GM23338 (cell line): ENCODE results near the gene HMG20B. TPM values are rescaled to one million over a fixed set of nuclear protein-coding genes. Genes with fewer than 3 reads are reported as not detected.
A peak's percentile ranks its signal among the peaks of the same experiment; 100 is the strongest.

ENCODE experiments used
- ATAC-seq: fragments of 200-7000 bp; cut with Tn5 transposase; 3 replicates; pipeline ENCODE4 v1.9.1; 2020
- DNase-seq: peaks from one replicate; pipeline ENCODE4 v3.0.0-alpha.2; 2015; ENCODE audit warnings: low spot score
- H2AFZ ChIP-seq: fragments of 200-600 bp; sonication (generic); 2 replicates; pipeline ENCODE4 v1.8.0; 2016; ENCODE audit warnings: antibody characterized with exemption, mild to moderate bottlenecking, moderate library complexity
- H3F3A ChIP-seq: fragments of 200-600 bp; sonication (generic); replicated peaks from 2 replicates; pipeline ENCODE4 v1.8.0; 2017; ENCODE audit warnings: antibody characterized with exemption, mixed run types, low read depth
- H3K27ac ChIP-seq: fragments of 200-600 bp; sonication (generic); 2 replicates; pipeline ENCODE4 v1.6.1; 2016; ENCODE audit warnings: low read depth
- H3K27me3 ChIP-seq: fragments of 200-600 bp; sonication (generic); 2 replicates; pipeline ENCODE4 v1.8.0; 2016; ENCODE audit warnings: mild to moderate bottlenecking, mixed run types, moderate library complexity; ENCODE audit not compliant: insufficient read depth
- H3K36me3 ChIP-seq: fragments of 200-600 bp; sonication (generic); 2 replicates; pipeline ENCODE4 v1.8.0; 2016; ENCODE audit warnings: mild to moderate bottlenecking; ENCODE audit not compliant: insufficient read depth
- H3K4me1 ChIP-seq: fragments of 200-600 bp; sonication (generic); 2 replicates; pipeline ENCODE4 v1.8.0; 2016; ENCODE audit warnings: mild to moderate bottlenecking, moderate library complexity; ENCODE audit not compliant: insufficient read depth
- H3K4me2 ChIP-seq: fragments of 200-600 bp; sonication (generic); 2 replicates; pipeline ENCODE4 v1.7.1; 2017; ENCODE audit warnings: mixed run types
- H3K4me3 ChIP-seq: fragments of 200-600 bp; sonication (generic); 2 replicates; pipeline ENCODE4 v1.6.1; 2016; ENCODE audit warnings: mixed run types
- H3K79me2 ChIP-seq: fragments of 200-600 bp; sonication (generic); replicated peaks from 2 replicates; pipeline ENCODE4 v1.8.0; 2017; ENCODE audit warnings: mild to moderate bottlenecking; ENCODE audit not compliant: insufficient read depth
- H3K9me2 ChIP-seq: fragments of 200-600 bp; sonication (generic); 2 replicates; pipeline ENCODE4 v1.8.0; 2017; ENCODE audit not compliant: insufficient read depth
- H4K20me1 ChIP-seq: fragments of 200-600 bp; sonication (generic); replicated peaks from 2 replicates; pipeline ENCODE4 v1.8.0; 2017; ENCODE audit warnings: mild to moderate bottlenecking; ENCODE audit not compliant: insufficient read depth
- H3K27ac Mint-ChIP-seq: 2 replicates; pipeline ENCODE4 v1.8.0; 2020; ENCODE audit warnings: inconsistent platforms, mild to moderate bottlenecking, moderate library complexity, mixed read lengths
- H3K27me3 Mint-ChIP-seq: 3 replicates; pipeline ENCODE4 v1.8.0; 2022; ENCODE audit warnings: low read depth, mild to moderate bottlenecking, moderate library complexity, mixed read lengths, inconsistent platforms; ENCODE audit not compliant: insufficient read depth, poor library complexity
- H3K36me3 Mint-ChIP-seq: 3 replicates; pipeline ENCODE4 v1.8.0; 2021; ENCODE audit warnings: low read depth, mild to moderate bottlenecking, inconsistent platforms, moderate library complexity, mixed read lengths
- H3K4me1 Mint-ChIP-seq: 3 replicates; pipeline ENCODE4 v1.8.0; 2020; ENCODE audit warnings: mild to moderate bottlenecking, inconsistent platforms, mixed read lengths
- H3K4me3 Mint-ChIP-seq: 3 replicates; pipeline ENCODE4 v1.8.0; 2021; ENCODE audit warnings: moderate library complexity, mild to moderate bottlenecking, inconsistent platforms, mixed read lengths
- H3K9me3 Mint-ChIP-seq: 3 replicates; pipeline ENCODE4 v1.8.0; 2020; ENCODE audit warnings: moderate library complexity, mild to moderate bottlenecking, inconsistent platforms, mixed read lengths
- CREB1 ChIP-seq: fragments of 250-450 bp; sonication (Bioruptor Pico); IDR thresholded peaks from 2 replicates; pipeline ENCODE4 v1.5.0; 2020; ENCODE audit warnings: low read depth, mild to moderate bottlenecking, moderate library complexity
- CTCF ChIP-seq, 2 experiments: fragments of 200-600 bp in 1 of 2; sonication (generic) in 1 of 2; conservative IDR thresholded peaks; 2 replicates each; pipeline versions ENCODE4 v1.5.1 to v1.6.1; 2016 to 2017; ENCODE audit warnings: antibody characterized with exemption in 2 of 2, low read depth in 2 of 2, mild to moderate bottlenecking in 2 of 2, moderate library complexity in 1 of 2
- ETS1 ChIP-seq: IDR thresholded peaks from 2 replicates; pipeline ENCODE4 v1.6.1; 2016; ENCODE audit warnings: antibody characterized with exemption
- EZH2 ChIP-seq: fragments of 200-600 bp; sonication (generic); IDR thresholded peaks from one replicate; pipeline ENCODE4 v1.8.0; 2017; ENCODE audit warnings: antibody characterized with exemption, mild to moderate bottlenecking, low read depth; ENCODE audit not compliant: unreplicated experiment
- EZH2phosphoT487 ChIP-seq: fragments of 200-600 bp; sonication (generic); IDR thresholded peaks from one replicate; pipeline ENCODE4 v1.8.1; 2018; ENCODE audit warnings: antibody characterized with exemption; ENCODE audit not compliant: unreplicated experiment
- JUNB ChIP-seq: IDR thresholded peaks from one replicate; pipeline ENCODE4 v1.6.1; 2016; ENCODE audit warnings: antibody characterized with exemption; ENCODE audit not compliant: unreplicated experiment
- NANOG ChIP-seq: IDR thresholded peaks from 2 replicates; pipeline ENCODE4 v1.6.1; 2016; ENCODE audit warnings: antibody characterized with exemption, borderline replicate concordance
- POLR2AphosphoS5 ChIP-seq: IDR thresholded peaks from 2 replicates; pipeline ENCODE4 v1.6.1; 2016; ENCODE audit warnings: antibody characterized with exemption, low read depth
- REST ChIP-seq: IDR thresholded peaks from one replicate; pipeline ENCODE4 v1.6.1; 2018; ENCODE audit warnings: antibody characterized with exemption; ENCODE audit not compliant: unreplicated experiment
- STAT1 ChIP-seq: IDR thresholded peaks from one replicate; pipeline ENCODE4 v1.6.1; 2016; ENCODE audit warnings: antibody characterized with exemption; ENCODE audit not compliant: unreplicated experiment
- ZNF114 ChIP-seq: fragments of 250-450 bp; sonication (Bioruptor Pico); IDR thresholded peaks from 2 replicates; pipeline ENCODE4 v1.5.0; 2020; ENCODE audit warnings: mild to moderate bottlenecking, moderate library complexity
- ZNF331 ChIP-seq: fragments of 250-450 bp; sonication (Bioruptor Pico); IDR thresholded peaks from 2 replicates; pipeline ENCODE4 v1.5.0; 2020; ENCODE audit warnings: low read depth, mild to moderate bottlenecking, moderate library complexity
- ZNF462 ChIP-seq: fragments of 250-450 bp; sonication (Bioruptor Pico); IDR thresholded peaks from 2 replicates; pipeline ENCODE4 v1.5.0; 2020; ENCODE audit warnings: mild to moderate bottlenecking, moderate library complexity
- polyA plus RNA-seq: library from polyadenylated mRNA; unstranded; fragments of >200 nt; fragmentation: Nextera tagmentation; extraction: Ambion mirVana; gene quantifications from 2 replicates; pipeline ENCODE4 v1.2.1, GENCODE V29; 2016
- total RNA-seq: library from RNA; depleted of rRNA; stranded (reverse); fragments of >200 nt; shearing (Covaris generic); gene quantifications from 2 replicates; pipeline ENCODE4 v1.2.3, GENCODE V29; 2014

Gene HMG20B
- total and polyA plus RNA-seq, 2 experiments from 2014 or later, result 74.1 to 130 TPM

- TF ChIP-seq STAT1 (no peak), JUNB (no peak), ZNF331 (CRISPR knock-in tag) (no peak), REST (no peak), ZNF462 (CRISPR knock-in tag) (no peak), POLR2AphosphoS5 (no peak), NANOG (no peak), EZH2phosphoT487 (no peak), CTCF (conservative IDR thresholded peaks at IDR 0.05; ENCODE audit: low read depth in 2 of 2) (no peak), EZH2 (no peak), ZNF114 (no peak), ETS1 (no peak), CREB1 (CRISPR knock-in tag) (no peak)
- Mint-ChIP-seq H3K9me3 (no peaks in the 10 kb centered on the region), H3K27ac (no peak overlapping the region), H3K36me3 (peaks cover 13% of the 10 kb centered on the region), H3K4me1 (peaks cover 11% of the 10 kb centered on the region), H3K4me3 (peak overlapping the region; percentile 69; the same call in 2 of the 3 replicates), H3K27me3 (peaks cover 4% of the 10 kb centered on the region)
- Histone ChIP-seq H3K4me2 (peak overlapping the region; percentile 95; the same call in 1 of the 2 replicates), H3K4me1 (peaks cover 10% of the 10 kb centered on the region), H3K27ac (no peak overlapping the region), H3K9me2 (no peaks in the 10 kb centered on the region), H4K20me1 (no peaks in the 10 kb centered on the region), H3K4me3 (peak overlapping the region; percentile 64; the same call in 1 of the 2 replicates), H3F3A (peaks cover 4% of the 10 kb centered on the region; the same call in 1 of the 2 replicates), H3K27me3 (peaks cover 11% of the 10 kb centered on the region), H3K79me2 (no peaks in the 10 kb centered on the region), H3K36me3 (no peaks in the 10 kb centered on the region), H2AFZ (no peak overlapping the region)
- no peak for DNase-seq
- no peak for ATAC-seq
Measured at GRCh38 chr19:3608079-3608641, 35.4 kb downstream of the HMG20B start.
